Activated CD4-positive, CD25-positive, alpha-beta regulatory T cell (primary cell): ENCODE results near the gene DYNLT2.
"Not testable (repeated sequence)": the region's sequence is repeated elsewhere in the genome, so short reads cannot be mapped to it uniquely, and the experiment has no call there.

Experiments used
- DNase-seq, 4 experiments: peaks; one replicate each; lab custom pipeline; 2025; lab: John Stamatoyannopoulos, UW

DYNLT2 gene

DNA sequence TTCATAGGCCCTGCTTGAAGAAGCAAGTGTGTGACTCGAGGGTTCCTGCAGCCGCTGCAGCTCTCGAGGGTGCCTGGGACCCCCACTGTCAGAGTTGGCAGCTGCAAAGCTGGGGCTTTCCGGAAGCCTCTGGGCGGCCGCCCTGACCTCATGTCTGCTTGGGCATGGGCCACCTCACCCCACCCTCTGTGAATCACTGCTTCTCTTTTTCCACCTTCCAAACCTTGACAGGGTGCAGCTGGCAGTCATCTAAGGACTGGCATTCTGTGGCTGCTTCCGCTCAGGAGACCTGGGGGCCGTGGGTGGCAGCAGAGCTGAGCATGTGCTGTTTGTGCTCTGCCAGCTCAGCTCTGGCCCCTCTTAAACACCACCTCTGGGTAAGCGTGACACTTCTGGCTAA, 32.0 kb upstream of the DYNLT2 start:
- no peak for DNase-seq

DNA sequence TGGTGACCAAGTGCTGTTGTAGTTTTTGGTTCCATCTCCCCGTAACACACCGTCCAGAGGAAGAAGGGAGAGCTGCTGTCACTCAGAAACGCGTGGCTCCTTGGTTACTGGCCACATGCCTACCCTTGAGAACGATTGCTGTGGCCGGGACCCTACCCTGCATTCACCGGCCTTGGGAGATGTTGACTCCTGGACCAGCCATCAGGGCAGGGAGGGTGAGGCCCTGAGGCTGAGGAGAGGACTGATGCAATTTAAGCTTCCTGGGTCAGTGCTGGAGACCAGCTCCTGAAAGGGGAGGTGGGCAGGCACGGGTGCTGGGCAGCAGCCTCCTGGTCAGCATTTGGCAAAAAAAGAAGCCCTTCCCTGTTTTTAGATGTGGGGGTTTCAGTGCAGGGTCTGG, 31.6 kb upstream of the DYNLT2 start:
- DNase-seq: no peak

DNA sequence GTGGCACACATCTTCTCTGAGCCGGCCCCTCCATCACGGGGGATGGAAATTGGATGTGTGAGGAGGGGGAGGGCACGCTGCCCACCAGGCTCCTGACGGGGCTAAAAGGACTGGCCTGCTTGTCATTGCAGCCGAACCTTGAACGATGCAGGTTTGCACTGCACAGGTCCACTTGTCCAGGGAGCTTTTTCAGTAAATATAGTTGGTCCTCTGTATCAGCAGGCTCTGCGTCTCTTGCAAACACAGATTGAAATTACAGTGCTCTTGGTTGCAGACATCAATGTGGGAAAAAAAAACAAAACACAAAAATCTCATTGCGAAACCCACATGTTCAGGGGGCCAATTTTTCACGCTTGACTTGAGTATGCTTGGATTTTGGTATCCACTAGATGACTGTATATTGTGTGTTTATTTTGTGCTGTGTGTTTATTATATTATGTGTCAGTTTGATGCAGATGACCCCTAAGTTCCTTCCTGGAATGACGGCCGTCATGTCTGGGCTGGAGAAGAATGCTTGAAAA, 29.3 kb upstream of the DYNLT2 start:
- DNase-seq: no peak

DNA sequence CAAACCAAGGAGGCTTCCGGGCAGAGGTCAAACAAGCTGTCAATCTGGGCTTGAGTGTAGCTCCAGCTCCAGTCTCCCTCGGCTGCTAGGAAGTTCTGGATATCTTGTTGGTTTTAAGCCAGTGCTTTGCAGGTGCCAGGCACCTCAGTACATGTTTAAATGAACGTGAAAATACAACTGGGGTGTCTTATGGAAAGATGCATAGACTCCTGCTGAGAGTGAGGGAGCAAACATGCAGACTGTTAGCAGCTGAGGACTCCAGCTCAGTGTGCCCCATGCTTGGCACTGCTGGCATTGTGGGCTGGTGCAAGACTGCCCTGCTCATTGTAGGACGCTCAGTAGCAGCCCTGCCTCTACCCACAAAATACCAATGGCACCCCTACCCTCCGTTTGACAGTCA, 28.5 kb upstream of the DYNLT2 start:
- no peak for DNase-seq

DNA sequence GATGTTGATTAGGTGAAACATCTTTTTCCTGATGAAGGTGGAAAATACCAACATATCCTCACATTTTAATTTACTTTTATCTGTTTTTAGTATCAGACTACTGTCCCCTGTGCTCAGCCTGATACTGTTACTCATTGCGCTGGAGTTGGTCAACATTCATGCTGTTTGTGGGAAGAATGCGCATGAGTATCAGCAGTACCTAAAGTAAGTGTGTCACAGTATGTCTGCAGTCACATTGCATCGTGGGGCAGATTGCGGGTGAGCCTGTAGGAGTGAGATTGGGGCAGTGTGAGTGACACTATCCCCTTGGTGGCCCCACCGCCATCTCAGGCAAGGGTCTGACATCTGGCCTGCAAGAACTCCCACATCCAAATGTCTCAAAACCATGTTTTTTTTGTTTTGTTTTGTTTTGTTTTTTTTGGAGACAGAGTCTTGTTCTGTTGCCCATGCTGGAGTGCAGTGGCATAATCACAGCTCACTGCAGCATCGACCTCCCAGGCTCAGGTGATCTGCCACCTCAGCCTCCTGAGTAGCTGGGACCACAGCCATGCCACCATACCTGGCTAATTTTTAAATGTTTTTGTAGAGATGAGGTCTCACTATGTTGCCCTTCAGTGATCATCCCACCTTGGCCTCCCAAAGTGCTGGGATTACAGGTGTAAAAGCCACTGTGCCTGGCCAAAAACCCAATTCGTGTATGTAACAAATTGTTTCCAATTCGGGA, 27.9 kb upstream of the DYNLT2 start:
- DNase-seq: no peak

DNA sequence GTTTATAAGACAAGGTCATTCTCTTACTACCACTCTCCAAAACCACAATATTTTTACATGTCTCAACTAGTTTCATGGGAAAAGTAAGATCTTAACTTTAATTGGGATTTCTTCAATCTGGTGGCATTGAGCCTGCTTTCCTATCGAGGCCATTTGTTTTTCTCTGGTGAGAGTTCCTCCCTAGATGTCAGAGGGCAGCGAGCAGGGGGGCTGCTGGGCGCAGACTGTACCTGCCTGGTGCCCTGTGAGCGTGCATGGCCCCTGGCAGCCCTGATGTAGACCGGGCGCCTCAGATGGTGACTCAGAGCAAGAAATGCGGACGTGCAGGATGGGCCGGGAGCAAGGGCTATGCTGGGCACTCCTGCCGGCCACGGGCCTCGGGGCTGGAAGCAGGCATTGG, 27.3 kb upstream of the DYNLT2 start:
- DNase-seq: no peak

DNA sequence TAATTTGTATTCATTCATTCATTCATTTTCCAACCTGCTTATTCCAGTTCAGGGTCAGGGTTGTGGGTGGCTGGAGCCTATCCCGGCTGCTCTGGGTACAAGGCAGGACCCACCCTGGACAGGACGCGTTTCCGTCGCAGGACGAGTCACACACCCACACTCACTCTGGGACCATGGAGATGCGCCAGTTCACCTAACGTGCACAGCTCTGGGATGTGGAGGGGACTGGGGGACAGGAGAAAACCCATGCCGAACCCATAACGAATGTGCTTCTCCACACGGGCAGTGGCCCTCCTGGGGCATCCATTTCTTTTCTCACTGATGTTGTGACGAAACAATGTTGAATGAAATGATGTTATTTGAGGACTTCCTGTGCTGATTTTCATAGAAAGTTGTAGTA, 26.5 kb upstream of the DYNLT2 start:
- DNase-seq: no peak

DNA sequence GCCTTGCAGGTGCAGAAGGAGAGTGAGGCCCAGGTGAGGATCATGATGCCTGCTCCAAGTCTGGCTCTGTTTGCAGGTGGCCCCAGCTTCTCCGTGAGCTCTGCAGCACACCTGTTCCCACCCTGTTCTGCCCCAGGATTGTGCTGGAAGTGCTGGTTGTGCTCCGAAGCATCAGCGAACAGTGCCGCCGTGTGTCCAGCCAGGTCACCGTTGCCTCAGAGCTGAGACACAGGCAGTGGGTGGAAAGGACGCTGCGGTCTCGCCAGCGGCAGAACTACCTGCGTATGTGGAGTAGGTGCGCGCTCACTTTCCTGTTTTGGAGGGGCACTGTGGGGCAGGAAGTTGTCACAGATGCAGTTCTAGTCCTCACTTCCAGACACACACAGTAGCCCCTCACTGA, 25.0 kb upstream of the DYNLT2 start:
- no peak for DNase-seq

DNA sequence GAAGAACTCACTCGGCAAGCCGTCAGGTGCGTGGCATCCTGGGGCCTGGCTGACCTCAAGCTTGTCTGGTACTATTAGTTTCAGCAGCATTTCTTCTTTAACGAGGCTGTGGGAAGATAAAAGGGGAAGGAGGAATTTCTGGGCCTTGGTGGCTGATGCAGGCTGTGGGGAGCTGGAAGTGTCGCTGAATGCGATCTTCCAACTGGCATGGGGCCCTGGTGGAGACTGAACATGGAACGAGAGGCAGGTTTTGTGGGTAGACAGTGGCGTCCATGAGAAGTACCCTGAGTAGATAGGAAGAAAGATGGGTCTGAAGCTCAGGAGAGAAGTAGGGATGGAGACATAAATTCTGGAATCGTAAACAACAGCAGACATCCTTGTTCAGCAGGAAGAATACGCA, 23.9 kb upstream of the DYNLT2 start:
- no peak for DNase-seq

DNA sequence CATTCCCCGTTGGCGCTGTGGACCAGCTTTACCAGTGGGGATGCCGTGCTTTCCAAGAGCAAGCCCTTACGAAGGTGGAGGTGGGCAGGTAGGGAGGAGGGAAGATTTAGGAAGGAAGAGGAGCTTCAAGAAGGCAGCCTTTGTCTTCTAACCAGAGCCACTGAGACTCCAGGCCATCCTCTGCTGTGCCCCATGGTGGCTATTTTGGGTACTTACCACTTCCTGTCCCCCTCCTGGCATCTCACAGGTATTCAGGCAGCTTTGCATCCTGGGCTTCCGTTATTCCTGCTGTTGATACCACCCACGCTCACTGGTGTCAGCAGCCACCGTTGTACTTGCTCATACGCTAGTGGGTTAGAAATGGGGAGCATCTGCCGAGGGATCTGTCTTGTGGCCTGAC, 23.0 kb upstream of the DYNLT2 start:
- DNase-seq: no peak

DNA sequence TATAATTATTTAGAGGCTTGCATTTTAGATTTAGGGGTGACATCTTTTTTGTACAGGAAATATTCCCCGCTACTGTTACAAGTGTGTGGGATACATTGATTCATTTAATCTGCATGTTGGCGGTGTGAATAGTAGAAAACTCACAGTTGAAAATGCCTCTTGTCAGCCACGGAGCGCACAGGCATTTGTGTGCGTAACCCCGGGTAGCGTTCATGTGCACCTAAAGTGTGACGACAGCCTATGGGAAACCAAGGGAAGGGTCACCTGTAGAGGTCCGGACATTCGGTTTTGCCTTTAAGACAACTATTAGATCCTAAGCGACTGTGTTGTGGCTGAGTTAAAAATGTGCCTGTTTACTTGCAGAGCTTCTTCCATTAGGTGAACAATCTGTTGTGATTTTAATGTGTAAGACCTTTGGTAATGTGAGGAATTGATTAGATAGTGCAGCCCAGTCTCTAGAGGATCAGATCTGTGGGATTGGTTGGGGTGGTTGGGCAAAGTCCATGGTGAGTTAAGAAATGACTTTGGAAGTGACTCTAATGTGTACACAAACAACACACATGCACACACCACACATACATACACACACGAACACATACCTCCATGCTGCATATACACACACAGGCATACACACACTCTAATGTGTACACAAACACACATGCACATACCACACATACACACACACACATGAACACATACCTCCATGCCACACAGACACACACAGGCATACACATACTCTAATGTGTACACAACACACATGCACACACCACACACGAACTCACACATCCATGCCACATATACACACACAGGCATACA, 15.8 kb upstream of the DYNLT2 start:
- DNase-seq: no peak

DNA sequence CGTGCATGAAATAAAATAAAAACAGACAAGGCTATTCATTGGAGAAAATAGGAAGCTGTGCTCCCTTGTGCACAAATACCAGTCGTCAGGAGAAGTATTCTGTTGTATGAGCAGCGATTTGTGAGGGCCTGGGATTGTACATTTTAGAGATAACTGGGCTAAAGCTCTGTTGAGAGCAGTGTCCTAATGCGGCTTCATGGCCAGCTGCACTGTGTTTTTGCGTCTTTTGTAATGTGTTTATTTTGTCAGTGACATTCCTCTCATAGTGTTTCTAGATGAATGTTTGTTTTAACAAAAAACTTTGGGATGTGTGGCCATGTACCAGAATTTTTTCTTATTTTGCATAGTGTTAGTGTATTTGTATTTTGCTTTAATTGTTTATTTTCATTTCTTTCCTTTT, 14.9 kb upstream of the DYNLT2 start:
- no peak for DNase-seq

DNA sequence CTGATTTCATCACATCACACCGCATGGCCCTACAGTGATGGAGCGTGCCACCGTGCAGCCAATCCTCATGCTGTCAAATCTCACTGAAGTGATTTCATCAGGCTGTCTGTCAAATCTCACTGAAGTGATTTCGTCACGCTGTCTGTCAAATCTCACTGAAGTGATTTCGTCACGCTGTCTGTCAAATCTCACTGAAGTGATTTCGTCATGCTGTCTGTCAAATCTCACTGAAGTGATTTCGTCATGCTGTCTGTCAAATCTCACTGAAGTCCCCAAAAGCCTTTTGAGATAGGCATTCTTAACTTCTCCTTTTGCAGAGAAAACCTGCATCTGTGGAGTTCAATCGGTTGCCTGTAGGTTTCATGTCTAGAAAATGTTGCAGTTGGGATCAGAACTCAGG, 14.4 kb upstream of the DYNLT2 start:
- DNase-seq: not testable (repeated sequence)

DNA sequence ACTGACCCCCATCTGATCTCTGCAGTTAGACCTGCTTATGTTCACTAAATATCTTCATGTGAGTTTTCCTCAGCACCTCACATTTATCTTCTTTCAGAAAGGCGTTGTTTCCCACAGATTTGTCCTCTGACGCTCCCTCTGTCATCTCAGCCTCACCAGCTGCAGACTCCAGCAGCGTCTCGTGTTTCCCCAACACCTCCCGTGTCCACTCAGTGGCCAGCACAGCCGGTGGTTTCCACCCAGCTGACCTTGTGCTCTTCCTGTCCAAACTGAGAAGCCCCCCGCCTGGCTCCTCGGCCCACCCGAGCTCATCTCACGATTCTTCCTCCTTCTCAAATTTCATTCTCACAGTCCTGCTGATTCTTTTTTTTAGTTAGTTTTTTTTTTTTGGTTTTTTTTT, 12.5 kb upstream of the DYNLT2 start:
- no peak for DNase-seq

DNA sequence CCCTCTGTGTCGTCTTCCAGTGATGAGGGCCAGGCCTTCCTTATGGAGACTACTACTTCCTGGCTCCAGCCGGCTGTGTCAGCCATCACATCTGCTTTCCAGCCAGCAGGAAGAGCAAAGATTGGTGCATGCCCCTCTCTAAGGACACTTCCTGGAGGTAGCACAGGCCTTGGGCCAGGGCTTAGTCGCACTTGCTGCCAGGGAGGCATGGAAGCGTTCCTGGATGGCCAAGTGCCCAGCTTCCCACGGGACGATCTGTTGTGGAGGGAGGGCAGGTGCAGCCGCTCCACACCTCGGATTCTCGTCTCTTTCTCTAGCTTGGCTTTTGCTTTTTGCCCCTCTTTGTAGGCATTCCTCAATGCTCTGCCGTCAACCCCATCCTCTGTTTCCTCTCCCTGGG, 11.9 kb upstream of the DYNLT2 start:
- DNase-seq: no peak

DNA sequence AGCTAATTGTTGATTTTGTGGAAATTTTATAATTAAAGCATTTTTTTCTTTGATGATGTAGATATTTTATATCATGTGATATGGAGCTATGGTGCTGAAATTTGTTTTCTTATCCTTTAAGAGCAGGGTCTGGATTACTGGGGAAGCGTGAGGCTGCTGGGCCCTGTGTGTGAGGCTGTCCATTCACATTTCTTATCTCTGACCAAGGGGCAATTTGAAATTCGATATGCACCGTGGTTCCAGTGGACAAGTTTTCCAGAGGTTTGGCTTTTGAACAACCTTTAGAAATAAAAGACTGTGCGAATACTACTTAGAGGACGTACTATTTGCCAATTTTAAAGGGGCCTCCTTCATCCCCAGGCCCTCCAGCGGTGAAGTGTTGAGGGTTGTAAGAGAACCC, 3.8 kb upstream of the DYNLT2 start:
- DNase-seq: no peak

DNA sequence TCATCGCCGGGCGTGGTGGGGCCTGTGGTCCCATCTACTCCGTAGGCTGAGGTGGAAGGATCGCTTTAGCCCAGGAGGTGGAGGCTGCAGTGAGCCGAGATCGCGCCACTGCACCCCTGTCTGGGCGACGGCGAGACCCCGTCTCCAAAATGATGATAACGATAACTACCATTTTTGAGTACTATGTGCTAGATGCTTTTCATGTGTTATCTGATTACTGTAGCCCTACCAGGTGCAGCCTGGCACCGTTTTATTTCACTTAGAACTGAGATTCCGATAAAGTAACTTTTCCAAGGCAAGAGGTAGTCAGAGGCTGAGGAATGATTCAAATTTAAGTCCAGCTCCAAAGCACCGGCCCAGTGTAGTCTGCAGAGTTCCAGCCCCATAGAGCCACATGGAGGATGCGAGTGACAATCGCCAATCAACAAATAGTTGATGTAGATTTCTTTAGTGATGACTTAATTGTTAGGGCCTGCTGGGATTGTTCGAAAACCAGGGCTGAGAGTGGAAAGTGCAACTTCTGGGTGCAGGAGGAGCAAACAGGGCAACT, 777 bp upstream of the DYNLT2 start:
- no peak for DNase-seq

DNA sequence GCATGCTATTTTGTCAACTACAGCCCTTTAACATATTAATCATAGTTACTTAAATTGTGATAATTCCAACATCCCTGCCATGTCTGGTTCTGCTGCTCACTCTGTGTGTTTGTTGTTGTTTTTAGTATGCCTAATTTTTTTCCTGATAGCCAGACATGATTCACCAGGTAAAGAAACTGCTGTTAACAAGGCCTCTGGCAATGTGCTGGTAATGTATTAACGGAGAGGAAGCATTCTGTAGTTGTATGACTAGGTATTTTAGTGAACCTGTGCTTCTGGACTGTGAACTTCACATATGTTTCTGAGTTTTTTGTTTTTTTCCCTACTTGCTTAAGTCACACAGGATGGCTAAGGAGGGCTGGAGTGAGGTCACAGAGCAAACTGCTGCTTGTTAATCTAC, 4.8 kb downstream of the DYNLT2 start:
- no peak for DNase-seq

DNA sequence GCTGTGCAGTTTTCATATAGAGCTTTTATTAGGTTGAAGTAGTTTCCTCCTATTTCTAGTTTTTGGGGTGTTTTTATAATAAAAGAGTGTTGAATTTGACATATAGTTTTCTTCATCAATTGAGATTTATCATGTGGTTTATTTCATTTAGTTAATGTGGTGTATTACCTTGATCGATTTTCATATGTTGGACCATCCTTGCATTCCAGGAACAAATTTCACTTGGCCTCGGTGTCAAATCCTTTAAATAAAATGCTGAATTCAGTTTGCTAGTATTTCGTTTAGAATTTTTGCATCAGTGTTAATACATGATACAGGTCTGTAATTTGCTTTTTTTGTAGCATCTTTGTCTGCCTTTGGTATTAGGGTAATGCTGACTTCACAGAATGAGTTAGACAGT, 6.0 kb downstream of the DYNLT2 start:
- DNase-seq: no peak

DNA sequence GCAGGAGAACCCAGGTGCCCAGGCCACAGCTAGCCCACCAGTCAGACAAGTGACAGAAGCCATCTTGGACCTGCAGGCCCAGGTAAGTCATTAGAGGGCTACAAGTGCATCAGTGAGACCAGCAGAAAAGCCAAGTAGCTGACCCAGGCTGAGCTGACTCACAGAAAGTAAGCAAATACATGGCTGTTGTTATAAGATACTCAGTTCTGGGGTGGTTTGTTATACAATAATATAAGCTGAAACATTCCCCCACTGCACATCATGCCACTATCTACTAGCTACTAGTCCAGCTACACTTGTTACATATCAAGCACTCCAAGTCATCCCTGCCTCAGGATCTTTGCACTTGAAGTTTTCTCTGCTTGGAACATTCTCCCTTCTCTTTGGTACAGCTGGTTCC, 10.0 kb downstream of the DYNLT2 start:
- DNase-seq: no peak

DNA sequence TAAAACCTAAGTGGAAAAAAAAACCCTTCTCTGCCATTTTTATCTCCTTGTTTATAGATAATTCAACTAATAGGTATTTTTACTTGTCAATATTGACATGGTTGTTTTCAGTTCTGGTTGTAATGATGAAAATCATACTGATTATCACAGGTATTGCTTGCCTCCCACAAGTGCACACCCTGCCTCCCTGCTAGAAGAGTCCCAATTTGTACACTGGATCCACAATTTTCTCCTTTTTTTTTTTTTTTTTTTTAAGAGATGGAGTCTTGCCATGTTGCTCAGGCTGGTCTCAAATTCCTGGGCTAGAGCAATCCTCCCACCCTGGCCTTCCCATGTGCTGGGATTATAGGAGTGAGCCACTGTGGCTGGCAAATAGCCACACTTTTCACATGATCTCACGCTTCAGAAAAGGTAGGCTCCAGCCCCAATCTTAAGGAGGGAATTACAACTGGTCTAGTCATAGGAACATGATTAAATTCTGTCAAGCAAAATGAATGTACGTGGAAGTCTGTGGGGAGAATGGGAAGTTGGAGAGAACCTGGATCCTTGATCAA, 12.3 kb downstream of the DYNLT2 start:
- DNase-seq: no peak

DNA sequence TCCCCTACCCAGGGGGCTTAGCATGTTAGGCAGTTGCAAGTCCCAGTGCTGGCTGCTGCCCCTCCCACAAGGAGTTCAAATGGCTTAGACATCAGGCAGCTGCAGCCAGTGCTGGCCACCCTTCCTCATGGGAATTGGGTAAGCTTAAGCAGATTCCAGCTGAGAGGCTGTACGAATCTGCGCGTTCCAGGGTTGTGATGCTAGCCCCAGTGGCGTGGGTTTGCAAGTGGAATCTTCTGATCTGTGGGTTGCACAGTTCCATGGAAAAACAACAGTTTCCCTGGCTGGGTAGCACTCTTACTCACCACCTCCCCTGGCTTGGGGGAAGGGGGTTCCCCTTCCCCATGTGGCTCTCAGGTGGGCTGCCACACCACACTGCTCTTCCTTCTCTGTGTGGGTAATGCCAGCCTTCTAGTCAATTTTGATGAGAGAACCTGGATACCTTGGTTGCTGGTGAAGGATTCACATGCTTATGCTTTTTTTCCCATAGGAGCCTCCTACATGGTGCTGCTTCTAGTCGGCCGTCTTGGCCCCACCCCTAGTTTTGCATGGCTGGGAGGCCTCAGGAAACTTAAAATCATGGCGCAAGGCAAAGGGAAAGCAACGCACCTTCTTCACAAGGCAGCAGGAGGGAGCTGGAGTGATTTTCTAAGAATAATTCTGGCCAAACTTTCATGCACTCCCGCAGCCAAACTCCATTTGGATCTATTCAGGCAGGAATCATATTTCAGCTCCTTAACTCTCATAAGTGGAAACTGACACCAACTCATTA, 13.0 kb downstream of the DYNLT2 start:
- DNase-seq: no peak
